ENCODE data around the gene VMAC.

Gene VMAC

DNA sequence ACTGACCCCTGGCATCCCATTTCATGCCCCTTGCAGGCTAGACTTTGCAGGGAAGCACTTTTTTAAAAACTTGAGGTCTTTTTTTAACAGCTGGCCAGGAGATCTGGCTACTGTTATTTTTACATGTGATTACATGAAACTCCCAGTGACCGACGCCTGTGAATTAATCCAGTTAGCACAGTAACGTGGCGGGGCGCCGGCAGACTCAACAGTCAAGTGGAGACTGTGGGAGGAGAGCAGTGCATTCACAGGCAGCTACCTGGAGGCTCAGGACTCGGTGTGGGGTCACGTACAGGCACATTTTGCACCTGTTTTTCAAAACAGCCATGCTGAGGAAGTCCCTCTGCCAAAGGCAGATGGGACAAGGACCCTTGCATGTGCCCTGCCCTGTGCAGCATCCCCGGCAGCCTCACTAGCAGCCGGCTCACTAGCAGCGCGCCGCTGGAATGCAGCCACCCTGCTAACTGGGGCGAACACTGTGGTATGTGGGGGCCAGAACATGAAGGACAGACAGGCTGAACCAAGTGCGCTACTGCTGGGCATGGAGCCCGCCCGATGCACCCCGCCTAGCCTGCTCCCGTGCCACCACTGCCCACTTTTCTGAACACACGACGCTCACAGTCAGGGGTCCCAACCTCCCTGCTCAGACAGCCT, 28.1 kb downstream of the VMAC start:
- FAIRE-seq, result no peak

DNA sequence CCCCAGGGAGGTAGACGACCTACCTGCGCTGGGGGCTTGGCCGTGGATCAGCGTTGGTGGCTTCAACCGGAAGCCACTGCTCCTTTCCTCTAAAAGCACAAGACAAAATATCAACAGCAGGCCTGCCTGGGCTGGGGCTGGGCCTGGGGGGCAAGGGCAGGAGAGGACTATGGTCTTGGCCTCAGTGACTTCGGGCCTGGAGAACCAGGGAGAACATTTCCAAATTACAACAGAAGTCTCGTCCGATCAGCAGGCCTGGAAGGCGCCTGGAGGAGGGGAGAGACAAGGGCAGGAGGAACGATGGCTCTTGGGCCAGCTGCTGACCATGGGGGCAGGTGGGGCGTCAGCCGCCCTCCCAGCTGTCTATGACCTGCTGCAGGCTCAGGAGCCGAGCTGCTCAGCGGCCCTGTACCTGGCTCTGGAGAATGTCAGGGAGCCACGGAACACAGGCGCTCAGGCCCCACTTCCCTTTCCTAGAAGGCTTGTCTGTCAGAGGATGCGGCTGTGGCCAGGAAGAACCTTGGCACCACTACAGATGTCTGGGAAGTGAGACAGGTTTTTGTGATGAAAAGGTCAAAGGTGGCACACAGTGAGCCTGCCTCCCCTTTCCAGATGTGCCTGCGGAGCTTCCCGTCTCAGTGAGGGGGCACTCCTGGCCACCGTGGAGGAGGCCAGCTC, 28.9 kb downstream of the VMAC start:
- no peak for FAIRE-seq

DNA sequence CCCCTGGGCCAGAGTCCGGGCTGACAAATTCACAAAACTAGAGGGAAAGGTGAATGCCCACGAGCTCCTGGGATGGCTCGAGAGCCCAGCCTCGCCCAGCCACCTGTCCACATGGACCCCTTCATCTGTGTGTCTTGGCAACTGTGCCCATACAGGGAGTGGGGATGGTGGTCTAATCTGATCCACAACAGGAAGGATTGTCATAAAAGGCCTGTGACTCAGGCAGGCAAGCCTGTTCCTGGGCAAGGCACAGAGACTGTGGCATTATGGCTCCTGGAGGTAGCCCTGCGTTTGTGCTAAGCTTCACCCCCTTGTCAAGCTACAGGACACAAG, 29.4 kb downstream of the VMAC start:
- no peak for FAIRE-seq

DNA sequence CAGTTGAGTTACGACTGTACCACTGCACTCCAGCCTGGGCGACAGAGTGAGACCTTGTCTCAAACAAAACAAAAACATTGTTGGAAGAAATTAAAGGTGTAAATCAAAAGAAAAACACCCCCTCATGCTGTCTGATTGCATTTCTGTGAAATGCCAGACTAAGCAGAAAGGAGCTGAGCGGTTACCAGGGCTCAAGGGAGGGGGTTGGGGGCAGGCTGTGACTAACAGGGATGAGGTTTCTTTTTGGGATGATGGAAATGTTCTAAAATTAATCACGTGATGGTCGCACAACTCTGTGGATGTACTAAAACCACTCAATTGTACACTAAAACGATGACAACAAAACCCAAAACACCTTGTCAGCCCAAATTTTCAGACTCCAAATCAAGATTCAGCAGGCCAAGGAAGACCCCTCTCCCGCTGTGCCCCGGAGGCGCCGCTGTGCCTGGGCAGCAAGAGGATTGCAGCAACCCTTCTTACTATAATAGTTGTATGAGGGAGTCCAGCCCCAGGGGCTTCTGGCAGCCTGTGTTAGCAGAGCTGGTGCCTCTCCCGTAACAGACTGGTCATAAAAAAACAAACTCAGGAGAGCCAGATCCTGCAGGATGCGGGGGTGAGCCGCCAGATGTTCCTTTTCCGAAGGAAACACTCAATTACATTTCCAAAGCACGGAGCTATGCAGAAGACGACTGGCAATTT, 30.3 kb downstream of the VMAC start:
- no peak for FAIRE-seq

DNA sequence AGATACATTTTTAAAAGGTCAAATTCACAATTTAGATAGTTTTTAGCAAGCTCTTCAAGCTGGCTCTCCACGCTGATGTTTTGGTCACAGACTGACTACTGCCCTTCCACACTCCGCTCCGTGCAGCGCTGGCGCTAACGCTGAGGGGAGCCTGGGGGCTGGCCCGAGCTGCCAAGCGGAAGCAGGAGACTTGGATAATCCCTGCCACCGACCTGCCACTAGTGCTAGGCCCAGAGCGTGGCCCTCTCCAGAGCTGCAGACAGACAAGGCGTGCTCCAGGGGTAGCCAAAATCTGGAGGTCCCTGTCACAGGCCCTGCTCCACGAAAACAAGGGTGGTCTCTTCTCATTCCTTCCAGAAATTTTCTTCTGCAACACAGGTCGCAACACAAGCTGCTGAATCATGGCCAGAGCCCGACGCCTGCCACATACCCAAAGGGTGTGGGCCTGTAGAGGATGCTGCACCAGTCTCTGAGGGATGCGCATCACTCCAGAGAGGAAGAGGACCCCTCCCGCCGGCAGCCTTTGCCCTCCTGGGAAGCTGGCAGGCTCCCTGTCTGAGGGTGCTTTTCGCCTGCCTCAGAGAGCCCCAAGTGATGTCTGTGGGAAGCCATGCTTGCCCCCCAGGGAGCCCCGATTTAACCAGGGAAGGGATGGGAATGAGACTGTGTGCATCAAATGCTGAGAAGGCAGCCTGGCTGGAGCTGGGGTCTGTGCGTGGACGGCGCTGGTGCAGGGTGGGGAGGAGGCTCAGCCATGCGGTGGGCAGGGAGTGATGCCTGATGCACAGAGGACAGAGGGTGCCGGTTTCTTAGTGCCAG, 31.0 kb downstream of the VMAC start:
- no peak for FAIRE-seq

DNA sequence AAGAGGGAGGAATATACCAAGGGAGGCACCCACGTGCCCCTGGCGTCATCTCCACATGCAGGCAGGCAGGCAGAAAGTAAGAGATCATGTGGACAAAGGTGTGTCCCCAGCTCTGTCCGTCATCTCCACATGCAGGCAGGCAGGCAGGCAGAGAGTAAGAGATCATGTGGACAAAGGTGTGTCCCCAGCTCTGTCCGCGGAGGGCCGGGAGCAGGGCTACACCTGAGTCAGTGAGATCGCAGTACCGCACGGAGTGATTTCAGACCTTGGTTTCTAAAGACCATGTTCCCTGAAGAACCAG, 31.6 kb downstream of the VMAC start:
- FAIRE-seq, result no peak

DNA sequence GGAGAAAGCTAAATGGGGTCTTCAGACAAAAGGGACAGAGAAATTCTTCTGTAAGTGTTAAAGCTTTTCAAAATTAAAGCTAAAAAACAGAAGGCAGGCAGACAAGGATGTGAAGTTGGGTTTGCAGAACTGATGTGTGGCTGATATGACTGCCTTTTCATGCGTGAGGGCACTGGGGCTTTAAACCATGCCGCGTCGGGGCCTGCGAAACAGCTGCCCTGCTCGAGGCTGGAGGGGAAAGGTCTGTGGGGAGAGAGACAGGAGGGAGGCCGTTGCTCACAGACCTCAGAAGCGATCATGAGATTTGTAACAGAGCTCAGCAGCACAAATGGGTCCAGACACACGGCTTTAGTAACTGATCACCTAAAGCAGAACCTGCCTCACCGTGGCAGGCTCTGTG, 32.9 kb downstream of the VMAC start:
- no peak for FAIRE-seq

DNA sequence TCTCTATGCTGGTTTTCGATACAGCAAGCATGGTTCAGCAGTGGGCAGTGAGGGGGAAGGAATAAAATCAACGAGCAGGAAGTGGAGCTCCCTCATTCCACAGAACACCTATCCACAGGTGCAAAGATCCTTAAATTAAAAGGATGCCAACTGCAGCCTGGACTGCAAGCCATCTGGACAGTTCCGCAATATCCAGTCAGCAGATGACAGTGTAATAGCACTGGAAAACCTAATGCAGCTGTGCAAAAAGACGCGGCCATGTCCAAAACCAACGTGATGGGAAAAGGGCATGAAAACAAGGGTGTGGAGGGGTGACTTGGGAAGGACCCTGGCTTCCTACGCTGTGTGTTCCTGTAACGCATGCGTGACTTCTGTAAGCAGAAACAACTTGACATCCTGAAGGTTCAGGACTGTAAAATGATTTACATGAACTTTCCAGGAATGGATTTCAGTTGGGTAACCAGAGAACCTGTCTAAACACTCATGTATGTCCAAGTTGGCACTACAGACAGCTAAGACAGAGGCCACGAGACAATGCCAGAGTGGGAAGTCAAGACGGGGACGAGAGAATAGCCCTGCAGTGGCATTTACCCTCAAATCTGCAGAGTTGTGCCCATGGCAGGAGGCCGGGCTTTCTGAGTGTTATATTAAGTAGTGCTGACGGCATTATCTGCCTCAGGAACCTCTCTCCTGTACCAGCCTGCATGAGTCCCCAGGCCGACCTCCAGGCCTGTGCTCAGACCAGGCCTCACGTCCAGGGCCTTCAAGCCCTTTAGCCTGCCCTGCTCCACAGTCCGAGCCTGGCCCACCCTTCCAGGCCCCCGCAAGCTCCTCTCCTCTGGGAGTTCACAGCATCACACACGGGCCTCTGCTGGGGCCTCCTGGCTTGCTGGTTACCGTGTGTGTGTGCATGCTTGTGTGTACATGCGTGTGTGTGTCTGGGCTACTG, 35.9 kb downstream of the VMAC start:
- FAIRE-seq, result no peak

DNA sequence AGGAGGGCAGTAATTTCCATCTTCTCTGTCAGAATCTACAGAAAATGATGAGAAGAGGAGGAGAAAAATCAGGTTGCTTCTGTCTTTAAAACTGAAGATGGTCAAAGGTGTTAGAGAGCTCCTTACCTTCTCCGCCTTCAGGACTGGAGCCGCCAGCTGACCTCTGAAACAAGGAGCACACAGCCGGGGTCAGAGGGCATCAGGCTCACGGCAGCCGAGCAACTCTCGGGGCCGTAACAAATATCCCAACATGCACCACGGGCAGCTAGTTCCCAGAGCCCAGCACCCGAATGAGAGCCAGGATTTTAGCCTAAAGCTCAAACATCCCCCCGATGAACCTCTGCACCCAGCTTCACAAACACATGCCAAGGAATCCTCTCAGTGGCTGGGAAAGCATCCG, 37.0 kb downstream of the VMAC start:
- FAIRE-seq, result no peak

DNA sequence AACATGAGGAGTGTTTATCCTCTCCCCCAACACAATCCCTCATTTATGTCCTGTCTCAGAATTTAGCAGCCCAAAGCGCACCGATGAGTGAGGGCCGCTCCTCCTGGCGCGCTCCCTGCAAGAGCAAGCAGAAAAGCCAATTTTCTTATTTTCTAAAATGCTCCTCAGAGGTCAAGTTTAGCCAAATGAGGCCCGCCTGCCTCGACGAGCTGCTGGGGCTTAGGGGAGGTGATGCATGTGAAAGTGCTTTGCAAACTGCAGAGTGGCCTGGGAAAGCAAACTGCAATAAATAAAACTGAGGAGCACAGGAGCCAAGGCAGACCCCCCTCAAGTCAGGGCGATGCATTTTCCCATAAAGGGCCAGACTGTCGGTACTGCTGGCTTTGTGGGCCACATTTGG, 38.4 kb downstream of the VMAC start:
- FAIRE-seq, result no peak

DNA sequence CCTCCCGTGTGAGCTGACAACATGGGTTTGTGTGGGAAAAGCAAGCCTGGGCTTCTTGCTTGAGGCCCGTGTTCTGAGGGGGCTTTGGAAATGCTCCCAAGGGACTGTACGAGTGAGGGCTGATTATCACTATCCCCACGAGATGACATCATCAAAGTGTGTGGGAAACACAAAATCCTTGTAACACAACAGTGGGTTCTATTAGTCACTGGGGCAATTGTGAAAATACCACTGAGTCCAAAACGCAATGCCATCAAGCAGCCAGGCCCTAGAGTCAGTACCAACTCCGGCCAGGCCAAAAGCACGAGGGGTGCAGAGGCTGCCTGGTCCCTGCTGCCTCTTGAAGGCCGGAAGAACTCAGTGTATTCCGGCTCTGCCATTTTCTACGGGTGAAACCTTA, 39.0 kb downstream of the VMAC start:
- no peak for FAIRE-seq

DNA sequence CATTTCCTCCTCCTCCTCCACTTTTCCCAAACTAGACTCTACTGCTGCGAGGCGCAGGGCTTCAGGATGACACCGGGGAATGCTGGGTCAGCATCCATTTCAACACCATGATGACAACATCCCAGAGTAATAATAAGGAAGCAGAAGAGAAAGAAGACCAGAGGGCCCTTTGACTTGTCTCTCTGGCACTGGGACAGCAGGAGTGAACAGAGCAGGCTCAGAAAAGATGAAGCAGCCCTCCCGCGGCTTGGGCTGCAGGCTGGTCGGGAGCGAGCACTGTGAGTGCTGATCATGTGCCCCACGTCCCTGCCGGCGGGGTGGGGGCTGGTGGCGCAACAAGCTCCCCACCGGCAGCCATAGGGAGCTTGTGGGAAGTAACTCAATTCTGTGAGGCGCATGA, 42.8 kb downstream of the VMAC start:
- no peak for FAIRE-seq

DNA sequence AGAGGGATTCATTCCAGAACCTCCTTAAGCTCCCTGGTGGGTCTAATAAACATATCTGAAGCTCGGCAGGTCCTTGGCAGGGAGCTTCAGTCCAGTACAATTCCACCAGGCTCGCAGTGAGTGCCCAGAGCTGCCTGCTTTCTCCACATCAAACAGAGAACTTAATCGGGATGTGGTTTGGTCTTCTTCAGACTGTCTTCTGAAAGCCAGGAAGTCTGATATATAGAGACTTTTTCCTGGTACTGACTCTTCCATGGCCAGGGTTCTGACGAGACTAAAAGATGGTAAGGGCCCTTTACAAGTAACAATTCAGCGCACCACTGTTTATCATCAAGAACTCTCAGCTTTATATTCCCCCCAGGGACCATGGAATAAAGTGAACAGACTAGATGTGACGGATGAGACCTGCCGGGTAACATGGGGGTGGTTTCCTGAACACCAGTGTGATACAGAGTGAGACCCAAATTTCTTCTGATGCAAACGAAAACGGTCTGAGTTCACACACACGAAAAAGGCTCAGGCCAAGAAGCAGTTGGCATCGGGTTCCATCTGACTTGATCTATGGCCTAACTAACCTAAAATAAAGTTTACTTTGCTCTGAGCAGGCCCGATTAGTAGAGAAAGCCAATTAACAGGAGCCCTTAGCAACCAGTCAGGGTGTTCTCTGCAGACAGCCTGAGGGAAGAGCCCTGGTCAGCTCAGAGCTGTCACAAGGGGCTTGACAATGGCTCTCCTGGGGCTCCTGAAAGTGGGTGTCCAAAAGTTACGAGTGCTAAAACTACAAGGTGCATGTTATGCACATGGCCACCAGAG, 44.3 kb downstream of the VMAC start:
- FAIRE-seq, result no peak

DNA sequence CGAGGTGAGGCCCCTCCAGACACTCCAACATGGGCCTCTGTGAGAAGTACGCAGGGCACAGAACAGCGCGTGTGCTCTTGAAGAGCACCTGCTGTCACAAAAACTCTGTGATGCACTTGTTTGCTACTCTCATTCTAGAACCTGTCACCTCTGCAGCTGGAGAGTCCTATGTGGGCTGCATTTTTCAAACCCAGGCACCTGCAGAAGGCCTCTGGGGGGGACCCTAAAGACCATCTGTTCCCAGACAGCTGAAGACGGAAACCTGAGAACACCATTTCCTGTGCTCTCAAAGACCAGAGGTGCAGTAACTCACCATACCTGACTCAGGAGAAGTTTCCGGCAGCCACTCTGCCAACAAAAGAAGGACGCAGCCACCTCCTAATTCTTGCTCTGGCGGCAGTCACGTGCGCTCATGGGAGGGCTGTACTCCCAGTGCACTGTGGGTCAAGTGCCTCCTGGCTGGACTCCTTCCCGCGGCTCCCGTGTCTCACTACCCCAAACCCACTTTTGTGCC, 45.2 kb downstream of the VMAC start:
- no peak for FAIRE-seq

DNA sequence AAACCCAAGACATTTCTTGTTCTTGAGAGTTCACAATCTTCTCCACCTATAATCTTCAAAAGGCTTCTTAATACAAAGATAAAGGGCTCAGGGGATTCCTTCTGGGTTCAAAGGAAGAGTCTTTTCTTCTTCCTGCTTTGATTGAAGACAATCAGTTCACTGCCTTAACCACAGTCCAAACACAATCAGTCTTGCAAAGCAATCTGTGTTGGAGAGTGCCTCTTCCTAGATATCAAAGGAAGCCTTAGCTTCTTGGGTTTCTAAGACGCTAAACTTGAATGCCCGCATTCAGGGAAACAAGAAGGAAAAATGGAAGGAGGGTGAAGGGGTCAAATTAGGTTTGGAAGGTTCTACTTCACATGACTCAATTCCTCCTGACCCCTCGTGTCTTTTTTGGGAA, 46.1 kb downstream of the VMAC start:
- FAIRE-seq, result no peak

DNA sequence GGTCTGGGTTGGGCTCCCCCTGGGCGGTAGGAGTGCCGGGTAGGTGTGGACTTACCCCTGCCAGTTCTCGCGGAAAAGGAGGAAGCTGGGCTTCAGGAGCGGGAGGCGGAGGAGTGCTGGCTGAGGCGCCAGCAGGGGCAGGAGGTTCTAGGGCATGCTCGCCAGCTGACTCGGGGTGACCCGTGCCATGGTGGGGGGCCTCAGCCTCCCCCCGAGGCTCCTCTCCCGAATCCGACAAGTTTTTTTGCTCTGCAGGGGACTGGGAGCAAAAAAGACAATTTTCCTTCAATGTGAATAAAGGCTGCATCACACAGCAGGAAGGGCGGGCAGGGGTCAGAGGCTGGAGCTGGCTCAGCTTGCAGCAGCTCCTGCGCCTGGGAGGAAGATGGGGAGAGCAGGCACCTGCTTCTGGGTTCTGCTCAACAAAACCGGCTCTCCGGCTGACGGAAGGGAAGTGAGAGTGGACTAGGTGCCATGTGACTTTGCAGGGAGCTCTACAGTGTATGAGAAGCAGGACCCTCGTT, 46.7 kb downstream of the VMAC start:
- no peak for FAIRE-seq

DNA sequence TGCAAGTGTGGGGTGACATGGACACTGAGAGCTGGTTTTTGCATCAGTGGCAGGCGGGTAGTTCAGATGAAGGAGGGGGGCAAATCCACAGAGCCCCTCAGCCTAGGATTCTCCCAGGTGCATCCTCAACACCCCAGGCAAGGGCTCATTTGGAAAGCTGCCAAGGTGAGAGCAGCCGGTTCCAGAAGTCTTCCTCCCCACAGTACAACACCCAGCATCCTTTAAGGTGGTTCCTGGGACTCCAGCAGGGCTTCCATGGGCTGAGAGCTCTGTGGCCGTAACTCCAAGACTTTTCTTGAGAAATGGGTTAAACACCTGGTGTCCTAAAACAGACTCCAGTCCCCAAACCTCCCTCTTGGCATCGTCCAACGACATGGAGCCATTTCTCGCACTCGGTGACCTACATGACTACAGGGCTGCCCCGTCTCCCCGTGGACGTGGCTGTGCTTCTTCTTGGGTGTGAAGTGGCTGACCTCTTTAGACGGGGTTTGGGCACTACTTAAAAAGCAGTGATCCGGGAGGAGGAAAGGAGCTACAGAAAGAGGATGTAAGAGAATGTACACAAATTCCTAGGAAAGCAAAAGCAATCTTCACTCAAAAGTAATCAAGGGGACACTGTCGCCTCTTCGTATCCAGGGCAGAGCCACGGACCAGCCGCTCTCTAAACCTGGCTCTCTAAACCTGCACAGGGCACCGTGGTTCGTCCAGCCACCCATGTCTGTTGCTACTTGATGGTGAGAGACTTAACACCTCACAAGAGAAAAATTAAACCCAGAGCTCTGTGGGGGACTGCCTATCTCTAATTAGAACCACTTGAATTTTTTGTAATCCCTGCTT, 47.7 kb downstream of the VMAC start:
- FAIRE-seq, result no peak

DNA sequence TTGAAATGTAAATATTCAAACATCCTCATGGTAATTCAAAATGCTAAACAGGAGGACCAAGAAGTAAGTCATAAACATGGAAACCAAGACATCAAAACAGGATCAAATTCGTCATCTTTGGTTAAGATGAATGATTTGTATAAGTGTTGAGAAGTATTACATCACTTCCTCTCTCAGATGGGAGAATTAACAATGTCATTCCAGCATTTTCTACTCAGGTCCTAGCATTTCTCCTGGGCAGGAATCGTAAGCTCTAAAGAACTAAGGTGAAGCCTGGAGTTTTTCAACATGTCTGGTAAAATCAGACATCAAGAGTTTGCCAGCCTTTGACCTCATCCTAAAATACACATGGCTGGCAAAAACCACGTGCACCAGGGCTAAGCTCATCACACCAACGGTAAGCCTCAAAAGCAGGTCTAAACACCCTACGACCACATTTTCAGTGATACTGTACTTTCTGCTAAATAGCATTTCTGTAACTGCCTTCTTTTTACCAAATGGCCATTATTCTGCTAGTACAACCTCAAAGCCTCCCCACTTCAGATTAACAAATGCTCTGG, 48.4 kb downstream of the VMAC start:
- FAIRE-seq, result no peak

DNA sequence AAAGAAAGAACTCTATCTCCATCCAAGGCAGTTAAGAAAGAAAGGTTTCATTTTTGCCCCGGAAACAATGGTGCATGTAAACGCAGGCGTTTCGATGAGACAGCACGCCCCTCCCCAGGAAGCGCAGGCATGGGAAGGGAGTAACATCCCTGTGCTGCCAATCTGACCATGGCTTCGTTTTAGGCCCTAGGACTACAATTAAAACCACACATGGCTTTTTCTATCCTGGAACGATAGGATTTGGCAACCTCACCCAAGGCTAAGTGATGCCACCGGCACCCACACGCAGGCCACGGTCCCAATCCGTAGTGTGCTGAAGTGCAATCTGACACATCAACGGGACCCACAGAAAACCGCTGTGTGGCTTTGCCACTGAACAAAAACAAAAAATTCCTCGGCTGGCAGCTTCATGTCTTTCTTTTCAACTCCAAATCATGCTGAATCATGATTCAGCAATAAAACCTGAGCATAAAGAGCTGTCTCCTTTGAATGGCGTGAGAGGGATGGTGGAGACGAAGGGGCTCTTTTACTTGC, 49.1 kb downstream of the VMAC start:
- no peak for FAIRE-seq

DNA sequence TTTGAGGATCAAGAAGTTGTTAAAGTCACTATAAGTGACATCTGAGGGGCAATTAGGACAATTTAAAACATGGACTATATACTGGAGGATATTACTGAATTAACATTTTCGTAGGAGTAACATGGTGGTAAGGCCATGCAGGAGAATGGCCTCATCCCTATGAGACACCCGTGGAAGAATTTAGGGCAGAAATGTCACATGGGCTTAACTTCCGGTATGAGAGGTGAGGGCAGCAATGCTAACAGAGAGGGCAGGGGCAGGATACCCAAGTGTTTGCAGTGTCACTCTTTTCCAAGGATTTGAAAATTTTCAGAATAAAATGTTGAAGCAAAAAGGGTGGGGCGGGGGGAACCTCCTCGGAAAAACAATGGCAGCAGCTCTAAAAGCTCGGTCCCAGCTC, 49.6 kb downstream of the VMAC start:
- FAIRE-seq, result no peak

Data from TTC549 (cell line).